Activated CD8-positive, alpha-beta memory T cell treated with anti-CD3 and anti-CD28 coated beads for 36 hours (primary cell): ENCODE results near the gene NEU3. TPM values are rescaled to one million over a fixed set of nuclear protein-coding genes. Genes with fewer than 3 reads are reported as not detected.
"Not testable (repeated sequence)": the region's sequence is repeated elsewhere in the genome, so short reads cannot be mapped to it uniquely, and the experiment has no call there.

Experiments used
- CTCF ChIA-PET: fragments of 350-600 bp; sonication (Branson Sonifier 250); formaldehyde crosslinking; loops from one replicate; lab custom pipeline; 2021; ENCODE audit warnings: antibody characterized with exemption; lab: Charles Lee
- POLR2A ChIA-PET: fragments of 350-600 bp; sonication (Branson Sonifier 250); formaldehyde crosslinking; loops from one replicate; lab custom pipeline; 2021; ENCODE audit warnings: antibody characterized with exemption; lab: Charles Lee
- total RNA-seq, 2 experiments: library from RNA; stranded (reverse); gene quantifications; one replicate each; pipeline ENCODE4 v1.2.3, GENCODE V29; 2021

NEU3 gene
- total RNA-seq, 2 experiments from 2014 or later, result 15.6 to 15.7 TPM

DNA sequence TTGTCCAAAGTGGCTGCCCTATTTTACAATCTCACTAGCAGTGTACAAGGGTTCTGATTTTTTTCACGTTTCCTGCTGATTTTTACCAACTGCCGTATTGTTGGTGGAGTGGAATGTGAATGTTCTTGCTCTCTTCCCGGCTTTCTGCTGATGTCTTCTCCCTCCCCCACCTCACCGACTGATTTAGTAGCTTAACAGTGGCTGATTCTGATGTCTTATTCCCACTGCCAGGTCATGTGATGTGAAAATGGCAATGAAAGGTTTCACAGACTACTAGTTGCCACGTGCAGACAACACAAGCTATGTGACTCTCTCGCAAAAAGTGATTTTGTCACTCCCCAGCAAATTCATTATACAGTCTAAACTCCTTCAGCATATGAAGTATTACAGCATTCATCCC lies 17.3 kb upstream of the NEU3 start:
- ChIA-PET POLR2A (no interaction called here), CTCF (interaction anchor here (0.9 to 1.3 kb wide), 2 partner anchors 51 to 277 kb away, joined by 3 read pairs; no protein-coding TSS in a partner anchor)

DNA sequence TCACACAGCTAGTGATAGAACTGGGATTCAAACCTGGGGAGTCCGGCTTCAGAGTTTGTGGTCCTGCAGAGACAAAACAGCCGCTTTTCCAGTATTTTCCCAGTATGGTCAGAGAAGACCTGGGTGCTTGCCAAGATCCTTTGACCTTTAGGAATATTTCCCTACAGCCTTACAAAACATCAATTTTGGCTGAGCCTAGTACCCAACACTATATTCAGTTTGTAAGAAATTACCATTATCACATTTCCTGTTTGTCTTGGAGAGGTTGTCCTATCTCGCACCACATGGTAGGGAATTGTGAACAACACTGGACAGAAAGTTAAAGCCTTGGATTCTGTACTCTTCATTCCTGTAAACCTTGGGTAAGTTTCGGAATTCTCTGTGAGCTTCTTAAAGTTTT lies 10.7 kb upstream of the NEU3 start:
- CTCF ChIA-PET, result no interaction called here
- POLR2A ChIA-PET, result no interaction called here

DNA sequence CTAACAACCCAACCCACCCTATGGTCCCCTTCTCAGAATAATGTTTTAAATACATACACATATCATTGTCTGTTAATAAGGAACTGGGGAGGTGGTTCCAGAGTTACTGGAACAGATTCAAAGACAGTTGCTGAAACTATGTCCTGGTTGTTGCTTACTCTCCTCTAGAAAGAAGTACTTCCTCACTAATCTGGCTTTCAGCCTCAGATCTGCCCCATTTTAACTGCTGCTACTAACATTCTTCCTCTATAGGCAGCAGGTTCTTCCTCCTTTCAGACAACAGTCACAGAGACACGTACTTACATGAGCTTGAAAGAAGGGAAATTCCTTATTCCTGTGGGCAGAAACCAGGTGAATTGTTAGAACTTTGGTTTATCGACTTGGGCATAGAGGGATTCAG lies 8.1 kb upstream of the NEU3 start:
- ChIA-PET CTCF (no interaction called here), POLR2A (no interaction called here)

DNA sequence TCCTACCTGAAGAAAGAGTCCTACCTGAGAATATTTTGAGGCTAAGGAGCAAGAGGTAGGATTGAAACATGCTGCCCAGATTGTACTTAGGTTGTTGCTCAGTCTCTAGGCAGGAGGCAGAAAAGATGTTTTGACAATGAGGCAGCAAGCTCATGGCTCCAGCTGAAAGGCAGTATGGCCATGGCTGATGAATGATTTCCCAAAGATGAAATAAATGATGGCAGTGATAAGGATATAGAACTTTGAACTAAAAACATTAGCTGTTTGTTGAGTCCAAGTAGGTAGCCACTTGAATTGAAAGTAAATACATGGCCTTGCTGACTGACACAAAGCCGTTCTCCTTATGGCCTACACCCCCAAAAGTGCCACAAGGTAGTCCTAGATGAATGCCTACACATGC lies 6.8 kb upstream of the NEU3 start:
- POLR2A ChIA-PET, result no interaction called here
- CTCF ChIA-PET, result no interaction called here

DNA sequence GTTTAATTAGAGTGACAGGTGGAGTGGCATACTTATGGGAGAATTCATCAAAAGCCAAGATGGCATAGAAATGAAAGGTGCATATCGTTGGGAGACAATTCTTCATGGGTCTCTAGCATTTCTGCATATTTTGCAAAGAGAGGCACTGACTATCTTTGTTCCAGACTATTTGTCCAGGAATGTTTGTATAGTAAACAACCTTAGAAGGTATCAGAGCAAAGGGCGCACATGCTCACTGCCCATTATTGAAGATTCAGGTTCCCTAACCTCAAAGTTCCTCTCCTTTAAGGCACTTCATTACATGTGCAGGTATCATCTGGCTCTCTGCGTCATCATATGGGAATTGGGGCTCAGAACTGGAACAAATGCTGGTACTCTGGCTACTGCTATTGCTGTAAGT lies 4.7 kb upstream of the NEU3 start:
- CTCF ChIA-PET, result interaction anchor here (1.4 kb wide), 1 partner anchor 30 kb away, joined by 3 read pairs; no protein-coding TSS in a partner anchor
- POLR2A ChIA-PET, result no interaction called here

DNA sequence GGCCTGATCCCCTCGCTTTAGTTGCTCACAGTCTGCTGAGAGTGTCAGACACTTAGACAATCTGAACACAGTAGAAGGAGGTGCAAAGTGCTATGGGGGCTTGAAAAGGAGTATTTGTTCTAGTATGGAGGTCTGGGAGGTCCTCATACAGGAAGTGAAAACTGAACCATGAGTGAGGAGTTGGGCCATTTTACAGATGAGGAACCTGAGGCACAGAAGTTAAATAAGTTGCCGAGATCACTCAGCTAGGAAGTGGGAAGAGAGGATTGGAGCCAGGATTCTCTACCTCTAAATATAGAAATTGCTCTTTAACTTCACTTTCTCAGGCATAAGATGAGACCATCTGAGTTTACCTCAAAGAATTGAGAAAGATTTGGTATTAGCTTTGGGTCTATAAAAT lies 4.0 kb upstream of the NEU3 start:
- POLR2A ChIA-PET, result no interaction called here
- CTCF ChIA-PET, result interaction anchor here (1.4 kb wide), 1 partner anchor 31 kb away, joined by 3 read pairs; no protein-coding TSS in a partner anchor

DNA sequence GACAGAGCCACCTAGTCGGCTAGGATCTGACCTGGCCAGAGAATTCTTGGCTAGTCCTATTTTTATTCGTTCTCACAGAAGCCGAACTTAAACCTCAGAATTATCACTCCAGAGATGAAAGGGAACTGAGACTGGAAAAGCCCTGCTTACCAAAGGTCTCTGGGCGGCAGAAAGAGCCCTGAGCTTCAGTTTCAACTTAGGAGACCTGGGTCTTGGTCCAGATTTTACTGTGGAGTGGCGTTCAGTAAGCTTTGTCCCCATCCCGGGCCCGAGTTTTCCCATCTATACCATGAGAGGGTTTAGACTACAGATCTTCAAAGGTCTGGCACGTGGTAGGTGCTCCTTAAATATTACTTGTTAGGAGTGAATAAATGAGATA lies 516 bp downstream of the NEU3 start:
- ChIA-PET POLR2A (interaction anchor here (0.7 kb wide), 2 partner anchors 29 to 57 kb away, joined by 3 read pairs; no protein-coding TSS in a partner anchor), CTCF (interaction anchor here (0.5 to 1.3 kb wide), 3 partner anchors 23 to 363 kb away, joined by 3 to 4 read pairs (median 3); no protein-coding TSS in a partner anchor)

DNA sequence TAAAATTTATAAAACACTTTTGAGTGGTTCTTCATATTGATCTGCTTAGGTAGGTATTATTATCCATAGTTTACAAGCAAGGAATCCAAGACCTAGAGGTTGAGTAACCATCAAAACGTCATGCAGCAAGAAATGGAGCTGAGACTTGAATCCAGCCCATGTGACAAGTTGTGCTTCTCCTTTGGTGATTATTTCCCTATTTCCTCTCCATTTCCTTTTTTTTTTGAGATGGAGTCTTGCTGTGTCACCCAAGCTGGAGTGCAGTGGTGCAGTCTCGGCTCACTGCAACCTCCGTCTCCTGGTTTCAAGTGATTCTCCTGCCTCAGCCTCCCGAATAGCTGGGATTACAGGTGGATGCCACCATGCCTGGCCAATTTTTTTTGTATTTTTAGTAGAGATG lies 1.4 kb downstream of the NEU3 start:
- CTCF ChIA-PET, result not testable (repeated sequence)

DNA sequence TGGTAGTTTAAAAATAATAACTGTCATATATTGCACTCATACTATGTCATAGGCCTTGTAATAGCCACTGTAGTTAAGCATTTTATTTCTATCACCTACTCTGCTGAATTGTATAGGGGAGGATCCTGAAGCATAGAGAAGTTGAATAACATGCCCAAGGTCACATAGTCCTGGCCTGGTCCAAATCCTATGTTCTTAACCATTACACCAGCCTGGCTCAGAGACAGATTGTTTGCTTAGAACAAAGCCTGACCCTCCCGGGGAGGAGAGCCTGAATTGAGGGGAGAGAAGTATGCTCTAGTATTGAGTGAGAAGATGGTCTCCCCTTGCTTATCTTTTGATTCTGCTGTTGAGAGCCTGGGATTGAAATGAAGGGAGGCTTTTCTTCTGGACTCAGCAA lies 2.2 kb downstream of the NEU3 start:
- CTCF ChIA-PET, result no interaction called here
- POLR2A ChIA-PET, result no interaction called here

More for the DNA sequence above, 1.4 kb downstream of the NEU3 start:
- POLR2A ChIA-PET, result not testable (repeated sequence)

DNA sequence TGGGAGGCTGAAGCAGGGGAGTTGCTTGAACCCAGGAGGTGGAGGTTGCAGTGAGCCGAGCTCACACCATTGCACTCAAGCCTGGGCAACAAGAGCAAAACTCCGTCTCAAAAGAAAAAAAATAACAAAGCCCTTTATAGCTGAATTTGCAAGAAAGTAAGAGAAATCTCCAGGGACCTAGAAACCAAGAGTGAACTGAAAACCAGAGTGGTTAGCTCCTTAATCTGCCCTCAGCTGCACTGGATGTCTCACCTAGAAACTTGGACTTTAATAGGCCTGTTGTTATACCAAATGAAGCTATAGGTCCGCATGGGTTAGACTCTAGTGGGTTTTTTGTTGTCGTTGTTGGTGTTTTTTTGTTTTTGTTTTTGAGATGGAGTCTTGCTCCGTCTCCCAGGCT lies 4.1 kb downstream of the NEU3 start:
- ChIA-PET CTCF (no interaction called here), POLR2A (no interaction called here)

DNA sequence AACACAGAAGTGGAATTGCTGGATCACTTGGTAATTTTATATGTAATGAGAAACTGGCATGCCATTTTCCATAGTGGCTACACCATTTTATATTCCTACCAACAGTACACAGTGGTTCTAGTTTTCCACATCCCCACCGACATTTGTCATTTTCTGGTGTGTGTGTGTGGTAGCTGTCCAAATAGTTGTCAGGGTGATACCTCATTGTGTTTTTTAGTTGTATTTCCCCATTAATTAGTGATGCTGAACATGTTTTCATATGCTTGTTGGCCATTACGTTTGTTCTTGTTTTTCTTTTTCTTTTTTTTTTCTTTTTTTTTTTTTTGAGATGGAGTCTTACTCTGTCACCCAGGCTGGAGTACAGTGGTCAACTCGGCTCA lies 12.2 kb downstream of the NEU3 start:
- ChIA-PET POLR2A (no interaction called here), CTCF (interaction anchor here (1.4 kb wide), 1 partner anchor 384 kb away, joined by 3 read pairs; no protein-coding TSS in a partner anchor)

DNA sequence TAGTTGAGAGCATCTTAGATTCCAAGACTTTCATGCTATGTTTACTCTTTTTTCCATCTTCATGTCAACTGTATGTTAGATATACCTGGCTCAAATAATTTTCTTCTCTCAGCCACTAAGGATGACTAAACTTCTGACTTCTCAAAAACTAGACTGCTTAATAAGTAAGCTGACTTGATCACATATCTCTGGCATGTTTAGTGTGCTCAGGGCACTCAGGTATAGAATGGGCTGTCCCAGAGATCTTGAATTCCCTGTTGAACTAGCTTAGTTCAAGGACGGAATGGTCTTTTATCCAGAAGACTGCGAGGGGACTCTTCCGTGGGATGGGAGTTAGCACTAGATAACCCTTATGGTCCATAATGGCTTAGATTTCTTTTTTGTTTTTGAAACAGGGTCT lies 13.0 kb downstream of the NEU3 start:
- CTCF ChIA-PET, result interaction anchor here (1.4 kb wide), 1 partner anchor 383 kb away, joined by 3 read pairs; no protein-coding TSS in a partner anchor

DNA sequence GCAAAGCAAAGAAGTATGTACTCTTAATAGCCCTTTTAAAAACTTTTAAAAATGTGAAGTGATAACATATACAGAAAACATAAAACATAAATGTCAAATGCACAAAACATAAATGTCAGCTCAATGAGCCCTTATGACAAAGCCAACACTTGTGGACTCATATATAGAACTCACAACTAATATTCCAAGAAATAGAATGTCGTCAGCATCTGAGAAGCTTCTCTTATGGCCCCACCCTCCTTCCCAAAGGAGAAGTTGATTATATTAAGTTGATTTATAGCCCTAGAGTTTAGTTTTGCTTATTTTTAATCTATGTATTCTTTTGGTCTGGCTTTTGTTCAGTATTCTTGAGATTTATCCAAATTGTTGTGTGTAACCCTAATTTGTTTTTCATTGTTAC lies 13.8 kb downstream of the NEU3 start:
- ChIA-PET POLR2A (no interaction called here), CTCF (no interaction called here)

More for the DNA sequence above, 13.0 kb downstream of the NEU3 start:
- POLR2A ChIA-PET, result no interaction called here

DNA sequence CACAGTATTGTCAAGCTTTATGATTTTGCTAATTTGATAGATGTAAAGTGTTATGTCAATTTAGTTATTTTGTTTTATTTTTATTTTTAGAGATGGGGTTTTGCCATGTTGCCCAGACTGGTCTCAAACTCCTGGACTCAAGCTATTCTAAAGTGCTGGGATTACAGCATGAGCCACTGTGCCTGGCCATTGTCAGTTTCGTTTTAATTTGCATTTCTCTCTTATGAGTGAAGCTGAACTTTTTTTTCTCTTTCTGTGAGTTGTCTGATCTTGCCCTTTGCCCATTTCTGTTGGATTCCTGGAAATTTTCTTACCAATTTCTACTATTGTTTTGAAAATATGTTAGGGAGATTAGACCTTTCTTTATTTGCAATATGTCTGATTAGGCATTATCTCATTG lies 15.5 kb downstream of the NEU3 start:
- ChIA-PET POLR2A (no interaction called here), CTCF (no interaction called here)

DNA sequence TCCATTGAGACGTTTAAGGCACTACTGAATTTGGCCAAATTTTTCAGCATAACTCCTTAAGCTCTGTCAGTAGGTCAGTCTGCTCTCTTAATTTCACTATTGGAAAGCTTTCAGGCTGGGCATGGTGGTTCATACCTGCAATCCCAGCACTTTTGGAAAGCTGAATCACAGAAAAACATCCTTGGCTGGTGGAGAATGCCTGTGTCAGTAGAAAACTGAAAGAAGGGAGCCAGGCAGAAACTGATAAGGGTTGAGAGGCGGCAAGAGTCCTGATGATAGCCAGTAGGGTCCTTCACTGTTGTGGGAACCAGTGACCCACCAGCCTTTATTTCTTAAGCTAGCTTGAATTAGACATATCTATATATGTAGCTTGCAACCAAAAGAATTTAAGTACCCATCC lies 22.6 kb downstream of the NEU3 start:
- CTCF ChIA-PET, result no interaction called here
- POLR2A ChIA-PET, result no interaction called here

DNA sequence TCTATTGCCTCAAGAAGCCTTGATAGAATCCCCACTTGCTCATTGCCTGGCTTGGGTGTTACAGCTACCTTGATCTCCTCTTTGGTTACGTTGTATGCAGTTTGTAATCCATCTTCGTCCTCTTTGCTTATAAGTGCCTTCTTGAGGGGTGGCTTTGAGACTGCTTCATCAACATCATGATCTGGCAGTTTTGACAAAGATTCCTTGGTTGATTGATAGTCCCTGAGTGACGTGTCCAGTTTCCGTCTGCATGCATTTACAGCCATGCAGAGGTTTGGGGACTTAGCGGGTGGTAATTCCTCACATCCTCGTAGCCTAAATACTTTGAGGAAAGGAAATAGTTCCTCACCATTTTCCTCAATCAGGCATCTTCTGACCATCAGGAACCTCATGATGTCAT lies 23.1 kb downstream of the NEU3 start:
- ChIA-PET POLR2A (no interaction called here), CTCF (no interaction called here)

DNA sequence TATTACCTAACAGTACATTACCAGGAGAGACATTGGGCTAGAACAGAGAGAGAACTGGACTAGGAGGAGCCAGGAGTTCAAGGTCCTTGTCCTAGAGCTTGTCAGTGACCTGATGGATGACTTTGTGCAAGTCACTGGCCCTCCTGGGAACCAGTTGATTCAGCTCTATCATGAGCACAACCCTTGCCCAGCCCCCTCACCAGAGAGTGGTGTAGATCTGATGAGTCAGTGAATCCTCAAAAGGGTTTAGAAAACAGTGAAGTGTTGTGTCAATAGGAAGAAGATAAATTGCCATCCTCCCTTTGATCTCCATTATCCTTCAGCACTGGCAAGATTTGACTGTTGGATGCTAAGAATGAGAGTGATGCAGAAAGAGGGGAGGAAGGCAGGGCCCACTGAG lies 24.3 kb downstream of the NEU3 start:
- POLR2A ChIA-PET, result no interaction called here
- CTCF ChIA-PET, result interaction anchor here (1.9 kb wide), 1 partner anchor 10 kb away, joined by 8 read pairs; no protein-coding TSS in a partner anchor

DNA sequence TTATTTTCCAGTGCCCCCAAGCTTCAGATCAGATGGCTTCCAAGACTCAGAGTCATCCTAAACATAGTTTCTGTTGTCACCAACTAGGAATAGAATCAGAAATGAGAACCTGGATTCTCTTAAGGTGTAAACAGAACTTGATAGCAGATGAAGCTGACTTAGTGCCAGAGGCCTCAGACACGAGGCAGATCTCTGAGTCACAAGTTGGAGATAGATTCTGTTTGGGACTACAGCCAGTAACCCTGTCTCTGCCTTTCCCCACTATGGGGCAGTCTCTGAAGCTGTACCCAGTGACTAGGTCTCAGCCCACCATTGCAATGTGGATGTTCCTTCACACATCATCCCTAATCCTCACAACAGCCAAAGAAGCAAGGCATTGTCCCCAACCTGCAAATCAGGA lies 25.4 kb downstream of the NEU3 start:
- ChIA-PET CTCF (interaction anchor here (1.3 to 1.9 kb wide), 2 partner anchors 9 to 126 kb away, joined by 5 to 8 read pairs; no protein-coding TSS in a partner anchor), POLR2A (no interaction called here)

DNA sequence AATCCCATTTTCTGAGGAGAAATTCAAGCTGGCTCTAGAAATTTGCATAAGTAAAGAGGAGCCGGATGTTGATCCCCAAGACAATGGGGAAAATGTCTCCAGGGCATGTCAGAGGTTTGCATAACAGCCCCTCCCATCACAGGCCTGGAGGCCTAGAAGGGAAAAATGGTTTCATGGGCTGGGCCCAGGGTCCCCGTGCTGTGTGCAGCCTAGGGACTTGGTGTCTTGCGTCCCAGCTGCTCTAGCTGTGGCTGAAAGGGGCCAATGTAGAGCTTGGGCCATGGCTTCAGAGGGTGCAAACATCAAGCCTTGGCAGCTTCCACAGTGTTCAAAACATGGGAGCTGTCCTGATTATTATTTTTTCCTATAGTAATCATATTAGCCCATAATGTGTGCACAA lies 30.5 kb downstream of the NEU3 start:
- POLR2A ChIA-PET, CTCF ChIA-PET: not testable (repeated sequence)

DNA sequence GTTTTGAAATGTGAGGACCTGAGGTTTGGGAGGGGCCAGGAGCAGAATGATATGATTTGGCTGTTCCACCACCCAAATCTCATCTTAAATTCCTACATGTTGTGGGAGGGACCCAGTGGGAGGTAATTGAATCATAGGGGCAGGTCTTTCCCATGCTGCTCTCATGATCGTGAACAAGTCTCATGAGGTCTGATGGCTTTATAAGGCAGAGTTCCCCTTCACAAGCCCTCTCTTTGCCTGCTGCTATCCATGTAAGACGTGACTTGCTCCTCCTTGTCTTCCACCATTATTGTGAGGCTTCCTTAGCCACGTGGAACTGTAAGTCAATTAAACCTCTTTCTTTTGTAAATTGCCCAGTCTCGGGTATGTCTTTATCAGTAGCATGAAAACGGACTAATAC lies 31.6 kb downstream of the NEU3 start:
- CTCF ChIA-PET, result not testable (repeated sequence)

DNA sequence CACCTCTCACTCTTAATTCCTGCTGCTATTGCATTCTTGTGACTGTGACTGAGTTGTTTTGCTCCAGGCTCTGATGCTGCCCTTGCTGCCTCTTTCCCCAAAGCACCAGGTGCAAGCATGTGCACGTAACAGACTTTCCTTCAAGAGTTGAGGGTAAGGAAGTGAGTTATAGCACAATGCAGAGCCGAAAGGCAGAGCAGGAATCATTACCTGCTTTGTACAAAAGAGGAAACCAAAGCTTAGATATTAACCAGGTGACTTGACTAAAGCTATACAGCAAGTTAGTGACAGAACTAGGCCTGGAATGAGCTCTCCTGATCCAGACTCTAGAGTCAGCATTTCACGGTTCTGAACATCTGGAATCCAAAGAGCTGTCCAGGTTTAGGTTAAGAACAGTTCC lies 33.6 kb downstream of the NEU3 start:
- ChIA-PET POLR2A (no interaction called here), CTCF (interaction anchor here (0.6 to 5.0 kb wide), 26 partner anchors 9 to 1244 kb away, joined by 3 to 46 read pairs (median 4); partner anchors contain the start of genes NEU3 and TPBGL)

More for the DNA sequence above, 31.6 kb downstream of the NEU3 start:
- POLR2A ChIA-PET, result not testable (repeated sequence)
